Ectodermal cell (in vitro differentiated cells): ENCODE data around the gene MTFP1. TPM values are rescaled to one million over a fixed set of nuclear protein-coding genes. Genes with fewer than 3 reads are reported as not detected.
A peak's percentile ranks its signal among the peaks of the same experiment; 100 is the strongest.

Experiments
- H3K27ac ChIP-seq: 2 replicates; pipeline ENCODE4 v1.7.0; 2013; ENCODE audit warnings: mild to moderate bottlenecking, low read depth, low read length; ENCODE audit not compliant: insufficient read depth, poor library complexity, severe bottlenecking
- H3K27me3 ChIP-seq: 2 replicates; pipeline ENCODE4 v1.7.0; 2013; ENCODE audit warnings: mild to moderate bottlenecking, low read length; ENCODE audit not compliant: insufficient read depth, control insufficient read depth, poor library complexity, severe bottlenecking
- H3K36me3 ChIP-seq: one replicate; pipeline ENCODE4 v1.7.0; 2013; ENCODE audit warnings: low read length; ENCODE audit not compliant: control insufficient read depth, insufficient read depth
- H3K4me1 ChIP-seq: one replicate; pipeline ENCODE4 v1.7.0; 2013; ENCODE audit warnings: low read length; ENCODE audit not compliant: control insufficient read depth, insufficient read depth
- H3K4me3 ChIP-seq: 2 replicates; pipeline ENCODE4 v1.7.0; 2013; ENCODE audit warnings: low read depth, low read length, control low read depth; ENCODE audit not compliant: insufficient read depth
- H3K9me3 ChIP-seq: 2 replicates; pipeline ENCODE4 v1.7.0; 2013; ENCODE audit warnings: mild to moderate bottlenecking, low read length, moderate library complexity; ENCODE audit not compliant: control insufficient read depth
- WGBS, 2 experiments: methylation state at CpG; one replicate each; pipeline ENCODE4 v1.1.7; 2013; ENCODE audit warnings: missing lambda C conversion rate in 2 of 2; 5-methylcytosine and 5-hydroxymethylcytosine counted together
- polyA plus RNA-seq, 4 experiments: library from polyadenylated mRNA; stranded (reverse); fragments of 50-300 nt; gene quantifications; one replicate each; pipeline ENCODE4 v1.2.3, GENCODE V29; 2013

Gene MTFP1
- polyA plus RNA-seq (2013, experiment 1 of 4): 37.2 TPM
- polyA plus RNA-seq (2013, experiment 2 of 4): 32.0 TPM
- 25.7 TPM for polyA plus RNA-seq (2013, experiment 3 of 4)
- 26.7 TPM for polyA plus RNA-seq (2013, experiment 4 of 4)

- peak within 1 kb of the TSS; percentile 65 for H3K27ac ChIP-seq
- H3K4me1 ChIP-seq: peaks cover 18% of the 10 kb centered on the region
- H3K36me3 ChIP-seq: peaks cover 7% of the 10 kb centered on the region
- H3K9me3 ChIP-seq: no peaks in the 10 kb centered on the region
- no peaks in the 10 kb centered on the region for H3K27me3 ChIP-seq
- H3K4me3 ChIP-seq: peak within 1 kb of the TSS; percentile 83
- WGBS, 2 experiments: 1% methylated on average over 61 of the region's 61 CpGs
These were observed at the start of gene MTFP1 for GRCh38 chr22:30425616-30426387. TSS of gene MTFP1 (plus strand) at chr22:30425768. CDS start at chr22:30425880, 112 bp downstream.

GRCh38 chr22:30380011-30380410, 45.6 kb upstream of the MTFP1 start:
- H3K4me1 ChIP-seq: no peaks in the 10 kb centered on the region
- WGBS, 2 experiments: 96 to 97% methylated on average over 20 of the region's 20 CpGs
- H3K27me3 ChIP-seq: no peaks in the 10 kb centered on the region
- H3K9me3 ChIP-seq: no peaks in the 10 kb centered on the region
- no peak overlapping the region for H3K27ac ChIP-seq
- no peak overlapping the region for H3K4me3 ChIP-seq
- peaks cover 3% of the 10 kb centered on the region for H3K36me3 ChIP-seq

- Histone ChIP-seq H3K9me3 (no peaks in the 10 kb centered on the region), H3K36me3 (peaks cover 3% of the 10 kb centered on the region), H3K27ac (no peak overlapping the region), H3K4me3 (no peak overlapping the region), H3K27me3 (no peaks in the 10 kb centered on the region), H3K4me1 (peaks cover 2% of the 10 kb centered on the region)
- WGBS, 2 experiments: 93% methylated on average over 12 of the region's 12 CpGs
These were observed 44.3 kb upstream of the MTFP1 start for GRCh38 chr22:30381264-30381663.

GRCh38 chr22:30382340-30382739, 43.2 kb upstream of the MTFP1 start:
- no peaks in the 10 kb centered on the region for H3K36me3 ChIP-seq
- no peak overlapping the region for H3K4me3 ChIP-seq
- no peaks in the 10 kb centered on the region for H3K27me3 ChIP-seq
- no peaks in the 10 kb centered on the region for H3K9me3 ChIP-seq
- H3K27ac ChIP-seq: no peak overlapping the region
- H3K4me1 ChIP-seq: peaks cover 5% of the 10 kb centered on the region
- 95% methylated on average over 5 of the region's 5 CpGs for WGBS, 2 experiments

GRCh38 chr22:30383061-30383460, 42.5 kb upstream of the MTFP1 start:
- Histone ChIP-seq H3K36me3 (no peaks in the 10 kb centered on the region), H3K9me3 (no peaks in the 10 kb centered on the region), H3K27me3 (no peaks in the 10 kb centered on the region), H3K27ac (no peak overlapping the region), H3K4me3 (no peak overlapping the region), H3K4me1 (peaks cover 5% of the 10 kb centered on the region)
- WGBS, 2 experiments: 80% methylated on average over 3 of the region's 3 CpGs

GRCh38 chr22:30385942-30386341, 39.6 kb upstream of the MTFP1 start:
- Histone ChIP-seq H3K27me3 (no peaks in the 10 kb centered on the region), H3K9me3 (no peaks in the 10 kb centered on the region), H3K27ac (no peak overlapping the region), H3K36me3 (no peaks in the 10 kb centered on the region), H3K4me3 (no peak overlapping the region), H3K4me1 (peaks cover 5% of the 10 kb centered on the region)
- WGBS, 2 experiments: 95% methylated on average over 10 of the region's 10 CpGs

- Histone ChIP-seq H3K4me1 (peaks cover 5% of the 10 kb centered on the region), H3K4me3 (peak overlapping the region; percentile 50), H3K9me3 (no peaks in the 10 kb centered on the region), H3K36me3 (no peaks in the 10 kb centered on the region), H3K27ac (no peak overlapping the region), H3K27me3 (no peaks in the 10 kb centered on the region)
- WGBS, 2 experiments: 29 to 35% methylated on average over 10 of the region's 10 CpGs
These were observed 39.0 kb upstream of the MTFP1 start for GRCh38 chr22:30386608-30386959.

GRCh38 chr22:30386960-30387827, 38.4 kb upstream of the MTFP1 start, which contains the start of gene RNF215:
TSS of gene RNF215 (minus strand) at chr22:30387411. CDS start at chr22:30387313, 98 bp downstream.
- peak within 1 kb of the TSS; percentile 50 for H3K4me3 ChIP-seq
- H3K27me3 ChIP-seq: no peaks in the 10 kb centered on the region
- H3K9me3 ChIP-seq: no peaks in the 10 kb centered on the region
- WGBS, 2 experiments: 3% methylated on average over 95 of the region's 95 CpGs
- H3K27ac ChIP-seq: no peak within 1 kb of the TSS
- no peaks in the 10 kb centered on the region for H3K36me3 ChIP-seq
- peaks cover 7% of the 10 kb centered on the region for H3K4me1 ChIP-seq

GRCh38 chr22:30390974-30391691, 34.4 kb upstream of the MTFP1 start:
- 76 to 81% methylated on average over 5 of the region's 5 CpGs for WGBS, 2 experiments
- peaks cover 18% of the 10 kb centered on the region for H3K4me1 ChIP-seq
- no peaks in the 10 kb centered on the region for H3K36me3 ChIP-seq
- no peak overlapping the region for H3K4me3 ChIP-seq
- no peak overlapping the region for H3K27ac ChIP-seq
- H3K27me3 ChIP-seq: peaks cover 5% of the 10 kb centered on the region
- H3K9me3 ChIP-seq: no peaks in the 10 kb centered on the region
